ENCODE measurements around the gene PHOSPHO1. TPM values are rescaled to one million over a fixed set of nuclear protein-coding genes. Genes with fewer than 3 reads are reported as not detected.

Gene PHOSPHO1
- total and polyA plus RNA-seq, 2 experiments from 2014 or later = not detected

- H3K27ac ChIP-seq = no peak overlapping the region
- no peaks in the 10 kb centered on the region for H3K36me3 ChIP-seq
- no peaks in the 10 kb centered on the region for H3K9me3 ChIP-seq (ENCODE audit: low read depth)
- H3K27me3 ChIP-seq = peaks cover 67% of the 10 kb centered on the region
- TF ChIP-seq CTCF (IDR thresholded peaks at IDR 0.05; ENCODE audit: low read depth, low read length) = no peak
- no peaks in the 10 kb centered on the region for H3K4me1 ChIP-seq (ENCODE audit: low read depth)
- DNase-seq (ENCODE audit: low read depth in 1 of 2, low spot score in 1 of 2) = no peak
- no peak overlapping the region for H3K4me3 ChIP-seq
Observed at GRCh38 chr17:49223168-49223516, 7.4 kb downstream of the PHOSPHO1 start.

- Histone ChIP-seq H3K27ac (no peak overlapping the region), H3K9me3 (ENCODE audit: low read depth) (no peaks in the 10 kb centered on the region), H3K4me3 (no peak overlapping the region), H3K36me3 (no peaks in the 10 kb centered on the region), H3K4me1 (ENCODE audit: low read depth) (no peaks in the 10 kb centered on the region), H3K27me3 (peaks cover 38% of the 10 kb centered on the region)
- no peak for TF ChIP-seq CTCF (IDR thresholded peaks at IDR 0.05; ENCODE audit: low read depth, low read length)
- no peak for DNase-seq (ENCODE audit: low read depth in 1 of 2, low spot score in 1 of 2)
Observed at GRCh38 chr17:49219987-49220386, 10.6 kb downstream of the PHOSPHO1 start.

- no peaks in the 10 kb centered on the region for H3K4me1 ChIP-seq (ENCODE audit: low read depth)
- H3K27me3 ChIP-seq = peaks cover 30% of the 10 kb centered on the region
- TF ChIP-seq CTCF (IDR thresholded peaks at IDR 0.05; ENCODE audit: low read depth, low read length) = peak; percentile 16
- no peak for DNase-seq (ENCODE audit: low read depth in 1 of 2, low spot score in 1 of 2)
- no peaks in the 10 kb centered on the region for H3K36me3 ChIP-seq
- H3K9me3 ChIP-seq (ENCODE audit: low read depth) = no peaks in the 10 kb centered on the region
- H3K27ac ChIP-seq = no peak overlapping the region
- no peak overlapping the region for H3K4me3 ChIP-seq
Observed at GRCh38 chr17:49218941-49219913, 11.4 kb downstream of the PHOSPHO1 start.

GRCh38 chr17:49217651-49218413, 12.8 kb downstream of the PHOSPHO1 start:
- H3K36me3 ChIP-seq = no peaks in the 10 kb centered on the region
- no peaks in the 10 kb centered on the region for H3K9me3 ChIP-seq (ENCODE audit: low read depth)
- peaks cover 16% of the 10 kb centered on the region for H3K27me3 ChIP-seq
- no peak overlapping the region for H3K27ac ChIP-seq
- TF ChIP-seq CTCF (IDR thresholded peaks at IDR 0.05; ENCODE audit: low read depth, low read length) = no peak
- no peak overlapping the region for H3K4me3 ChIP-seq
- no peak for DNase-seq (ENCODE audit: low read depth in 1 of 2, low spot score in 1 of 2)
- H3K4me1 ChIP-seq (ENCODE audit: low read depth) = no peaks in the 10 kb centered on the region

GRCh38 chr17:49216953-49217650, 13.5 kb downstream of the PHOSPHO1 start:
- Histone ChIP-seq H3K36me3 (no peaks in the 10 kb centered on the region), H3K27ac (no peak overlapping the region), H3K4me3 (no peak overlapping the region), H3K4me1 (ENCODE audit: low read depth) (no peaks in the 10 kb centered on the region), H3K27me3 (peaks cover 9% of the 10 kb centered on the region), H3K9me3 (ENCODE audit: low read depth) (no peaks in the 10 kb centered on the region)
- TF ChIP-seq CTCF (IDR thresholded peaks at IDR 0.05; ENCODE audit: low read depth, low read length) = no peak
- DNase-seq (ENCODE audit: low read depth in 1 of 2, low spot score in 1 of 2) = no peak
